Measurements from ENCODE around the gene ZNF764.

Gene ZNF764

GRCh38 chr16:30515275-30515674 lies 42.9 kb downstream of the ZNF764 start:
- Histone ChIP-seq H3K27ac (ENCODE audit: low read length, poor library complexity, severe bottlenecking) (no peak overlapping the region), H3K23ac (ENCODE audit: low read length in 2 of 2) (no peak overlapping the region), H4K91ac (ENCODE audit: low read length) (no peak overlapping the region), H3K27me3 (ENCODE audit: control insufficient read depth in 1 of 2, insufficient read depth in 1 of 2, low read length in 2 of 2) (peaks cover 0 to 38% of the 10 kb centered on the region in 2 experiments), H3K9me3 (ENCODE audit: control insufficient read depth, low read length) (no peaks in the 10 kb centered on the region), H3K9ac (ENCODE audit: low read length) (no peak overlapping the region), H2BK15ac (ENCODE audit: low read depth, poor library complexity, severe bottlenecking) (no peak overlapping the region), H2BK5ac (ENCODE audit: low read depth, low read length, poor library complexity, severe bottlenecking) (no peak overlapping the region), H3K79me1 (replicated peaks; ENCODE audit: low read length, poor library complexity, severe bottlenecking) (no peaks in the 10 kb centered on the region), H3K14ac (ENCODE audit: low read length in 2 of 2) (no peak overlapping the region), H2AFZ (ENCODE audit: low read depth, low read length) (no peak overlapping the region), H3K4me1 (ENCODE audit: control insufficient read depth, insufficient read depth, low read depth, low read length) (peaks cover 2% of the 10 kb centered on the region), H2BK120ac (ENCODE audit: low read depth, low read length) (no peak overlapping the region), H2BK12ac (ENCODE audit: low read length in 2 of 2) (no peak overlapping the region), H4K8ac (ENCODE audit: low read length) (no peak overlapping the region), H3K4me3 (ENCODE audit: insufficient read depth in 1 of 2, low read depth in 1 of 2, low read length in 2 of 2) (no peak overlapping the region), H2AK5ac (ENCODE audit: low read length, severe bottlenecking) (no peak overlapping the region), H3K4ac (ENCODE audit: low read depth in 1 of 2, low read length in 2 of 2) (no peak overlapping the region), H3K4me2 (ENCODE audit: low read length, poor library complexity, severe bottlenecking) (no peak overlapping the region), H3K18ac (ENCODE audit: low read depth in 1 of 2, low read length in 2 of 2) (no peak overlapping the region), H3K36me3 (ENCODE audit: control insufficient read depth in 1 of 2, insufficient read depth in 2 of 2, low read depth in 1 of 2, low read length in 2 of 2) (no peaks in the 10 kb centered on the region)
- no peak for DNase-seq
- WGBS = 77% methylated on average over 2 of the region's 2 CpGs

- Histone ChIP-seq H3K9ac (ENCODE audit: low read length) (no peak overlapping the region), H2AFZ (ENCODE audit: low read depth, low read length) (no peak overlapping the region), H3K4me2 (ENCODE audit: low read length, poor library complexity, severe bottlenecking) (no peak overlapping the region), H2BK120ac (ENCODE audit: low read depth, low read length) (no peak overlapping the region), H4K91ac (ENCODE audit: low read length) (no peak overlapping the region), H3K4me3 (ENCODE audit: insufficient read depth in 1 of 2, low read depth in 1 of 2, low read length in 2 of 2) (no peak overlapping the region), H3K23ac (ENCODE audit: low read length in 2 of 2) (no peak overlapping the region), H3K27ac (ENCODE audit: low read length, poor library complexity, severe bottlenecking) (no peak overlapping the region), H3K27me3 (ENCODE audit: control insufficient read depth in 1 of 2, insufficient read depth in 1 of 2, low read length in 2 of 2) (peaks cover 0 to 15% of the 10 kb centered on the region in 2 experiments), H3K18ac (ENCODE audit: low read depth in 1 of 2, low read length in 2 of 2) (no peak overlapping the region), H3K14ac (ENCODE audit: low read length in 2 of 2) (no peak overlapping the region), H2BK12ac (ENCODE audit: low read length in 2 of 2) (no peak overlapping the region), H4K8ac (ENCODE audit: low read length) (no peak overlapping the region), H2AK5ac (ENCODE audit: low read length, severe bottlenecking) (no peak overlapping the region), H3K4ac (ENCODE audit: low read depth in 1 of 2, low read length in 2 of 2) (no peak overlapping the region), H3K79me1 (replicated peaks; ENCODE audit: low read length, poor library complexity, severe bottlenecking) (no peaks in the 10 kb centered on the region), H3K36me3 (ENCODE audit: control insufficient read depth in 1 of 2, insufficient read depth in 2 of 2, low read depth in 1 of 2, low read length in 2 of 2) (no peaks in the 10 kb centered on the region), H2BK15ac (ENCODE audit: low read depth, poor library complexity, severe bottlenecking) (no peak overlapping the region), H3K9me3 (ENCODE audit: control insufficient read depth, low read length) (no peaks in the 10 kb centered on the region), H2BK5ac (ENCODE audit: low read depth, low read length, poor library complexity, severe bottlenecking) (no peak overlapping the region), H3K4me1 (ENCODE audit: control insufficient read depth, insufficient read depth, low read depth, low read length) (no peaks in the 10 kb centered on the region)
- 93% methylated on average over 3 of the region's 3 CpGs for WGBS
- no peak for DNase-seq
These were observed 46.7 kb downstream of the ZNF764 start for GRCh38 chr16:30511509-30511908.

- Histone ChIP-seq H3K4ac (ENCODE audit: low read depth in 1 of 2, low read length in 2 of 2) (no peak overlapping the region), H3K4me1 (ENCODE audit: control insufficient read depth, insufficient read depth, low read depth, low read length) (no peaks in the 10 kb centered on the region), H3K23ac (ENCODE audit: low read length in 2 of 2) (no peak overlapping the region), H2AFZ (ENCODE audit: low read depth, low read length) (no peak overlapping the region), H3K27ac (ENCODE audit: low read length, poor library complexity, severe bottlenecking) (no peak overlapping the region), H4K91ac (ENCODE audit: low read length) (no peak overlapping the region), H3K14ac (ENCODE audit: low read length in 2 of 2) (no peak overlapping the region), H2BK15ac (ENCODE audit: low read depth, poor library complexity, severe bottlenecking) (no peak overlapping the region), H3K18ac (ENCODE audit: low read depth in 1 of 2, low read length in 2 of 2) (no peak overlapping the region), H3K79me1 (replicated peaks; ENCODE audit: low read length, poor library complexity, severe bottlenecking) (no peaks in the 10 kb centered on the region), H2BK120ac (ENCODE audit: low read depth, low read length) (no peak overlapping the region), H2AK5ac (ENCODE audit: low read length, severe bottlenecking) (no peak overlapping the region), H3K9ac (ENCODE audit: low read length) (no peak overlapping the region), H2BK5ac (ENCODE audit: low read depth, low read length, poor library complexity, severe bottlenecking) (no peak overlapping the region), H3K27me3 (ENCODE audit: control insufficient read depth in 1 of 2, insufficient read depth in 1 of 2, low read length in 2 of 2) (peaks cover 0 to 13% of the 10 kb centered on the region in 2 experiments), H3K4me2 (ENCODE audit: low read length, poor library complexity, severe bottlenecking) (no peak overlapping the region), H3K36me3 (ENCODE audit: control insufficient read depth in 1 of 2, insufficient read depth in 2 of 2, low read depth in 1 of 2, low read length in 2 of 2) (no peaks in the 10 kb centered on the region), H3K9me3 (ENCODE audit: control insufficient read depth, low read length) (no peaks in the 10 kb centered on the region), H3K4me3 (ENCODE audit: insufficient read depth in 1 of 2, low read depth in 1 of 2, low read length in 2 of 2) (no peak overlapping the region), H2BK12ac (ENCODE audit: low read length in 2 of 2) (no peak overlapping the region), H4K8ac (ENCODE audit: low read length) (no peak overlapping the region)
- no peak for DNase-seq
- 76% methylated on average over 4 of the region's 4 CpGs for WGBS
These were observed 47.7 kb downstream of the ZNF764 start for GRCh38 chr16:30510376-30510938.

GRCh38 chr16:30509081-30509765 lies 49.0 kb downstream of the ZNF764 start:
- Histone ChIP-seq H3K4me3 (ENCODE audit: insufficient read depth in 1 of 2, low read depth in 1 of 2, low read length in 2 of 2) (no peak overlapping the region), H3K18ac (ENCODE audit: low read depth in 1 of 2, low read length in 2 of 2) (no peak overlapping the region), H3K4me2 (ENCODE audit: low read length, poor library complexity, severe bottlenecking) (no peak overlapping the region), H2AFZ (ENCODE audit: low read depth, low read length) (no peak overlapping the region), H2BK15ac (ENCODE audit: low read depth, poor library complexity, severe bottlenecking) (no peak overlapping the region), H3K4me1 (ENCODE audit: control insufficient read depth, insufficient read depth, low read depth, low read length) (no peaks in the 10 kb centered on the region), H3K27ac (ENCODE audit: low read length, poor library complexity, severe bottlenecking) (no peak overlapping the region), H3K36me3 (ENCODE audit: control insufficient read depth in 1 of 2, insufficient read depth in 2 of 2, low read depth in 1 of 2, low read length in 2 of 2) (no peaks in the 10 kb centered on the region), H2BK12ac (ENCODE audit: low read length in 2 of 2) (no peak overlapping the region), H2BK5ac (ENCODE audit: low read depth, low read length, poor library complexity, severe bottlenecking) (no peak overlapping the region), H3K4ac (ENCODE audit: low read depth in 1 of 2, low read length in 2 of 2) (no peak overlapping the region), H3K23ac (ENCODE audit: low read length in 2 of 2) (no peak overlapping the region), H2BK120ac (ENCODE audit: low read depth, low read length) (no peak overlapping the region), H2AK5ac (ENCODE audit: low read length, severe bottlenecking) (no peak overlapping the region), H3K9ac (ENCODE audit: low read length) (no peak overlapping the region), H4K8ac (ENCODE audit: low read length) (no peak overlapping the region), H3K79me1 (replicated peaks; ENCODE audit: low read length, poor library complexity, severe bottlenecking) (no peaks in the 10 kb centered on the region), H3K27me3 (ENCODE audit: control insufficient read depth in 1 of 2, insufficient read depth in 1 of 2, low read length in 2 of 2) (peaks cover 0 to 12% of the 10 kb centered on the region in 2 experiments), H4K91ac (ENCODE audit: low read length) (no peak overlapping the region), H3K9me3 (ENCODE audit: control insufficient read depth, low read length) (no peaks in the 10 kb centered on the region), H3K14ac (ENCODE audit: low read length in 2 of 2) (no peak overlapping the region)
- 89% methylated on average over 3 of the region's 4 CpGs for WGBS
- no peak for DNase-seq

Data from mesenchymal stem cell (in vitro differentiated cells and primary cell).